ENCODE data around the gene LENG1. TPM values are rescaled to one million over a fixed set of nuclear protein-coding genes. Genes with fewer than 3 reads are reported as not detected.

Gene LENG1
- polyA plus RNA-seq, 1 donor from 2014 or later = 17.0 TPM

DNA sequence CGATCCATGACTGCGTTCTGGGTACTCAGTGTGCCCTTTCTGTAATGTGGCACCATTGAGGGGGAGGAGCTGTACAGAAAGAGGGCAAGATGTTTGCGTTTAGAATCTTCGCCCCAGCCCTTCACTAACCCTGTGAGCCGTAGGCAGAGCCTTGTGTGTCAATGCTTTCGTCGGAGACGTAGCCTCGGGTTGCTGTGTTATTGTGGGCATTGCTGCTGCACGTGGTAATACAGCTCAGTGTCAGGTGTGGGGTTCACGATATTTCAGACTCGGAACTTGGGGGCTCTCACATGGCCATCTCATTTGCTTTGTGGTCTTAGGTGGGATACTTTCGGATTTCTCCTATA, 47.3 kb upstream of the LENG1 start:
- Histone ChIP-seq H2AFZ (ENCODE audit: low read depth, low read length) (no peak overlapping the region), H4K20me1 (ENCODE audit: insufficient read depth) (peaks cover 13% of the 10 kb centered on the region), H3K9ac (ENCODE audit: low read length) (no peak overlapping the region), H3K4me2 (ENCODE audit: low read length) (no peak overlapping the region), H3F3A (ENCODE audit: insufficient read depth, low read length, poor library complexity, severe bottlenecking) (no peaks in the 10 kb centered on the region), H3K4me3 (ENCODE audit: low read length) (no peak overlapping the region), H3K27me3 (ENCODE audit: insufficient read depth, low read depth, low read length) (no peaks in the 10 kb centered on the region), H3K79me2 (replicated peaks; ENCODE audit: insufficient read depth, low read length) (peaks cover 39% of the 10 kb centered on the region), H3K27ac (ENCODE audit: low read length) (no peak overlapping the region), H3K9me2 (ENCODE audit: insufficient read depth, low read length) (no peaks in the 10 kb centered on the region), H3K9me3 (ENCODE audit: low read length) (no peaks in the 10 kb centered on the region), H3K36me3 (ENCODE audit: insufficient read depth, low read length) (no peaks in the 10 kb centered on the region)
- TF ChIP-seq SMC3 (conservative IDR thresholded peaks at IDR 0.05; ENCODE audit: poor library complexity) = no peak
- no peak for TF ChIP-seq EP300 (conservative IDR thresholded peaks at IDR 0.05; ENCODE audit: poor library complexity, severe bottlenecking)
- TF ChIP-seq, protein P1, sequence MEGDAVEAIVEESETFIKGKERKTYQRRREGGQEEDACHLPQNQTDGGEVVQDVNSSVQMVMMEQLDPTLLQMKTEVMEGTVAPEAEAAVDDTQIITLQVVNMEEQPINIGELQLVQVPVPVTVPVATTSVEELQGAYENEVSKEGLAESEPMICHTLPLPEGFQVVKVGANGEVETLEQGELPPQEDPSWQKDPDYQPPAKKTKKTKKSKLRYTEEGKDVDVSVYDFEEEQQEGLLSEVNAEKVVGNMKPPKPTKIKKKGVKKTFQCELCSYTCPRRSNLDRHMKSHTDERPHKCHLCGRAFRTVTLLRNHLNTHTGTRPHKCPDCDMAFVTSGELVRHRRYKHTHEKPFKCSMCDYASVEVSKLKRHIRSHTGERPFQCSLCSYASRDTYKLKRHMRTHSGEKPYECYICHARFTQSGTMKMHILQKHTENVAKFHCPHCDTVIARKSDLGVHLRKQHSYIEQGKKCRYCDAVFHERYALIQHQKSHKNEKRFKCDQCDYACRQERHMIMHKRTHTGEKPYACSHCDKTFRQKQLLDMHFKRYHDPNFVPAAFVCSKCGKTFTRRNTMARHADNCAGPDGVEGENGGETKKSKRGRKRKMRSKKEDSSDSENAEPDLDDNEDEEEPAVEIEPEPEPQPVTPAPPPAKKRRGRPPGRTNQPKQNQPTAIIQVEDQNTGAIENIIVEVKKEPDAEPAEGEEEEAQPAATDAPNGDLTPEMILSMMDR (IDR thresholded peaks at IDR 0.05; ENCODE audit: poor library complexity, severe bottlenecking) = no peak
- no peak for TF ChIP-seq TAF1 (IDR thresholded peaks at IDR 0.05; ENCODE audit: low read depth)
- TF ChIP-seq EZH2 (IDR thresholded peaks at IDR 0.05; ENCODE audit: borderline replicate concordance, insufficient read depth, low read length, poor library complexity, severe bottlenecking) = no peak
- no peak for TF ChIP-seq POLR2AphosphoS5 (IDR thresholded peaks at IDR 0.05)
- no peak for TF ChIP-seq RAD21 (conservative IDR thresholded peaks at IDR 0.05)
- no peak for TF ChIP-seq MXI1 (conservative IDR thresholded peaks at IDR 0.05; ENCODE audit: poor library complexity, severe bottlenecking)
- TF ChIP-seq, protein P2, sequence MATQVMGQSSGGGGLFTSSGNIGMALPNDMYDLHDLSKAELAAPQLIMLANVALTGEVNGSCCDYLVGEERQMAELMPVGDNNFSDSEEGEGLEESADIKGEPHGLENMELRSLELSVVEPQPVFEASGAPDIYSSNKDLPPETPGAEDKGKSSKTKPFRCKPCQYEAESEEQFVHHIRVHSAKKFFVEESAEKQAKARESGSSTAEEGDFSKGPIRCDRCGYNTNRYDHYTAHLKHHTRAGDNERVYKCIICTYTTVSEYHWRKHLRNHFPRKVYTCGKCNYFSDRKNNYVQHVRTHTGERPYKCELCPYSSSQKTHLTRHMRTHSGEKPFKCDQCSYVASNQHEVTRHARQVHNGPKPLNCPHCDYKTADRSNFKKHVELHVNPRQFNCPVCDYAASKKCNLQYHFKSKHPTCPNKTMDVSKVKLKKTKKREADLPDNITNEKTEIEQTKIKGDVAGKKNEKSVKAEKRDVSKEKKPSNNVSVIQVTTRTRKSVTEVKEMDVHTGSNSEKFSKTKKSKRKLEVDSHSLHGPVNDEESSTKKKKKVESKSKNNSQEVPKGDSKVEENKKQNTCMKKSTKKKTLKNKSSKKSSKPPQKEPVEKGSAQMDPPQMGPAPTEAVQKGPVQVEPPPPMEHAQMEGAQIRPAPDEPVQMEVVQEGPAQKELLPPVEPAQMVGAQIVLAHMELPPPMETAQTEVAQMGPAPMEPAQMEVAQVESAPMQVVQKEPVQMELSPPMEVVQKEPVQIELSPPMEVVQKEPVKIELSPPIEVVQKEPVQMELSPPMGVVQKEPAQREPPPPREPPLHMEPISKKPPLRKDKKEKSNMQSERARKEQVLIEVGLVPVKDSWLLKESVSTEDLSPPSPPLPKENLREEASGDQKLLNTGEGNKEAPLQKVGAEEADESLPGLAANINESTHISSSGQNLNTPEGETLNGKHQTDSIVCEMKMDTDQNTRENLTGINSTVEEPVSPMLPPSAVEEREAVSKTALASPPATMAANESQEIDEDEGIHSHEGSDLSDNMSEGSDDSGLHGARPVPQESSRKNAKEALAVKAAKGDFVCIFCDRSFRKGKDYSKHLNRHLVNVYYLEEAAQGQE (IDR thresholded peaks at IDR 0.05; ENCODE audit: borderline replicate concordance) = no peak

DNA sequence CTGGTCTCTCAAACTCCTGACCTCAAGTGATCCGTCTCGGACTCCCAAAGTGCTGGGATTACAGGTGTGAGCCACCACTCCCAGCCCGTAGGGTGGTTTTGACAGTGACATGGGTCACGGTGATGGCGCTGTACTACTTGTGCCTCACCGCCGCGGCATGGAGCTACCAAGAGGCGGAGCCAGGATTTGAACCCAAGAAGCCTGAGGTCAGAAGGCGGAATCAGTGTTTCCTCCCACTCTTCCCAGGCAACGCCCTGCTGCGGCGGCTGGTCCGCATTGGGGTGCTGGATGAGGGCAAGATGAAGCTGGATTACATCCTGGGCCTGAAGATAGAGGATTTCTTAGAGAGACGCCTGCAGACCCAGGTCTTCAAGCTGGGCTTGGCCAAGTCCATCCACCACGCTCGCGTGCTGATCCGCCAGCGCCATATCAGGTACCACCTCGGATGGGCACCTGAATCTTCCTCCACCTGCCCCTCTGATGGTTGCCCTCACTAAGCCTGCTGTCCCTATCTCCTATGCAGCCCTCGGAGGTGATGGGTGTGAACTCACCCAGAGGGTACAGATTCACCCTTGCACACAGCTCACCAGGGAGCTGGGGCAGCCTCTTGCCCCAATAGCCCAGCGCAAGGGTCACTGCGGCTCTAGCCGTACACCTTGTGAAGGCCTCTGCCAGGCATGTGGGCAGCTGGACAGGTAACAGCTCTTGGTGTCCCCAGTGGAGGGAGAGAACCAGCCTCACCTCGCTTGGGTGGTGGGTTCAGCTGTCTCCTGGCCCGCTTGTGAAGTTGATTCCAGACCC, 46.7 kb upstream of the LENG1 start:
- H3K9ac ChIP-seq (ENCODE audit: low read length) = no peak overlapping the region
- H3K27ac ChIP-seq (ENCODE audit: low read length) = no peak overlapping the region
- H3K4me3 ChIP-seq (ENCODE audit: low read length) = no peak overlapping the region

More for the DNA sequence above, 46.7 kb upstream of the LENG1 start:
- Histone ChIP-seq H4K20me1 (ENCODE audit: insufficient read depth) (peaks cover 13% of the 10 kb centered on the region), H3K36me3 (ENCODE audit: insufficient read depth, low read length) (no peaks in the 10 kb centered on the region), H3K27me3 (ENCODE audit: insufficient read depth, low read depth, low read length) (no peaks in the 10 kb centered on the region), H3K9me3 (ENCODE audit: low read length) (no peaks in the 10 kb centered on the region), H3F3A (ENCODE audit: insufficient read depth, low read length, poor library complexity, severe bottlenecking) (no peaks in the 10 kb centered on the region), H3K4me2 (ENCODE audit: low read length) (no peak overlapping the region), H3K9me2 (ENCODE audit: insufficient read depth, low read length) (no peaks in the 10 kb centered on the region), H3K79me2 (replicated peaks; ENCODE audit: insufficient read depth, low read length) (peaks cover 45% of the 10 kb centered on the region), H2AFZ (ENCODE audit: low read depth, low read length) (no peak overlapping the region)
- TF ChIP-seq, protein P2 (IDR thresholded peaks at IDR 0.05; ENCODE audit: borderline replicate concordance) = no peak
- no peak for TF ChIP-seq EZH2 (IDR thresholded peaks at IDR 0.05; ENCODE audit: borderline replicate concordance, insufficient read depth, low read length, poor library complexity, severe bottlenecking)
- no peak for TF ChIP-seq RAD21 (conservative IDR thresholded peaks at IDR 0.05)
- TF ChIP-seq POLR2AphosphoS5 (IDR thresholded peaks at IDR 0.05) = no peak
- TF ChIP-seq, protein P1 (IDR thresholded peaks at IDR 0.05; ENCODE audit: poor library complexity, severe bottlenecking) = no peak
- TF ChIP-seq MXI1 (conservative IDR thresholded peaks at IDR 0.05; ENCODE audit: poor library complexity, severe bottlenecking) = no peak
- TF ChIP-seq EP300 (conservative IDR thresholded peaks at IDR 0.05; ENCODE audit: poor library complexity, severe bottlenecking) = no peak
- TF ChIP-seq TAF1 (IDR thresholded peaks at IDR 0.05; ENCODE audit: low read depth) = no peak

Measured in neural cell (in vitro differentiated cells).